HG03066 (cell line): ENCODE data around the gene KDM6A.
"Not testable (repeated sequence)": the region's sequence is repeated elsewhere in the genome, so short reads cannot be mapped to it uniquely, and the experiment has no call there.

Experiments used
- ATAC-seq: cut with Tn5 transposase; IDR thresholded peaks from one replicate; pipeline ENCODE4 v1.9.1; 2021; ENCODE audit warnings: low read depth; ENCODE audit not compliant: unreplicated experiment

Gene KDM6A

DNA sequence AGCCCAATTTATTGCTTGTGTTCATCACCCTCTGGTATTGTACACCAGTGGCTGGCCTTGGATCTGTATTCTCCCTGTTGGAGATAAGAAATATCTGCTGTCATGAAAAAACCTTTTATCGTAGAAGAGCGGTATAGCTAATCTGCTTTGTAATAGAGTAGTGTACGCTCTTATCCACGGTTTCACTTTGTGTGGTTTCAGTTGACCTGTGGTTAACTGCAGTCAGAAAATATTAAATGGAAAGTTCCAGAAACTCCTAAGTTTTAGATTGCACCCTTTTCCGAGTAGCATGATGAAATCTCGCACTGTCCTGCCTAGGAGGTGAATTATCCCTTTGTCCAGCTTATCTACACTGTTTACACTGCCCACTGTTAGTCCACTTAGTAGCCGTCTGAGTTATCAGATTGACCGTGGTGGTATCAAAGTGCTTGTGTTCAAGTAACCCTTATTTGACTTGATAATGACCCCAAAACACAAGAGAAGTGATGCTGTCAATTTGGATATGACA lies 42.4 kb downstream of the KDM6A start:
- ATAC-seq: no peak

DNA sequence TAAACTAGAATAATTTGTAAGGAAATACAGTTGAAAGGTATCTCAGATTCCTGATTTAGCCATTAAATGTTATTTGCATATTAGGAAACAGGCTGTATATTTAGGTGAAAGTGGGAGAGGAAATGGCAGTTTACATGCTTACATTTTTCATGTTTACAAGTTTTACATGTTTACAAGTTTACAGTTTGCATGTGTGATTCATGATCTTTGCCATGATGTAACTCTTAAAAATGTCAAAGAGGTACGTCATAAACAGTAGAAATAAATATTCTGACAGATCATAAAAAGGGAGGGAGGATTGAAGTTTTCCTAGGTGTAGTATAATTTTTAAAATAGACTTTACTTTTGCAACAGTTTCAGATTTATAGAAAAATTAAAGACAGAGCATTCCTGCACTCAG lies 45.7 kb downstream of the KDM6A start:
- ATAC-seq: no peak

DNA sequence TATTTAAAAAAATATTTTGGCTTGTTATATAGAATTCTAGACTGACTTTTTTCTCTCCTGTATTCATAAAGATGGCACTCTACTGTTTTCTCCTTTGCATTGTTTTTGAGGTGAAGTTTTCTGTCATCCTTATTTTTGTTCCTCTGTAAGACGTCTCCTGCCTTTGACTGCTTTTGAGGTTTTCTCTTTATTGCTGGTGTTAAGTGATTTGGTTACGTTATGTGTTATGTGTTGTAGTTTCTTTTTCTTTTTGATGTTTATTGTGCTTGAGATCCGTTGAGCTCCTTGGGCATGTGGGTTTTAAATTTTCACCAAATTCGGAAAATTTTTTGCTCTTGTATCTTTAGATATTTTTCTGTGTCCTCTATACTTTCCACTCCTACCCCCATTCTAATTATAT lies 50.0 kb downstream of the KDM6A start:
- ATAC-seq: no peak

DNA sequence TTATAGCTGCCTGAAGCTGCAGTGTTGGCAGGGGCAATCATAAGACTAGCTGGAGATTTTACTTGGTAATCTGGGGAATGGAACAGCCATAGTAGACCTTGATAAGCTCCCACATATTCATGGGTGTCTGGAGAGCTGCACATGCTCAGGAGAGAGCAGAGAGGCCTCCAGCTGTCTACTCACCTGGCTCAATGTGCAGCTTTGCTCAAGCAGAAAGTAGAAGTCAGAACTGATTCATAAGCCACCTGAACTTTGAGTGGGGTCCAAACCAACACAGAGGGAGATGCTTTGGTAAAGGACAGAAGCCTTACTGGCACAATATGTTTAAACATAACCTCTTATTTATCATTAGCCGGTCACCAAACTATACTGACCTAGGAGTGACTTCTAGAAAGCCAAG lies 54.4 kb downstream of the KDM6A start:
- no peak for ATAC-seq

DNA sequence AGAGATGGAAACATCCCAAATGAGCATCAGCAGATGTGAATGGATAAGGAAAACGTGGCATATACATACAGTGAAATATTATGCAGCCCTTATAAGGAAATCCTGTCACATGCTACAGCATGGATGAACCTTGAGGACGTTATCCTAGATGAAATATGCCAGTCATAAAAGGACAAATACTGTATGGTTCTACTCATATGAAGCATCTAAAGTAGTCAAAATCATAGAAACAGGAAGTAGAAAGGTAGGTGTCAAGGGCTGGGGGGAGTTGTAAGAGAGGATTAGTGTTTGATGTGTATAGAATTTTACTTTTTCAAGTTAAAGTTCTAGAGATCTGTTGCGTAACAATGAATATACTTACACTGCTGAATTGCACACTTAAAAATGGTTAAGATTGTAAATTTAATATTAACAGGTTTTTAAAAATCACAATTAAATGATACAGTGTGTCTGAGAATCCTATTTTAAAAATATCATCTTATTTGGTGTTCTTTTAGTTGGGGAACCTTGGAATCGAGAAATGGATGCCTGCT lies 58.5 kb downstream of the KDM6A start:
- no peak for ATAC-seq

DNA sequence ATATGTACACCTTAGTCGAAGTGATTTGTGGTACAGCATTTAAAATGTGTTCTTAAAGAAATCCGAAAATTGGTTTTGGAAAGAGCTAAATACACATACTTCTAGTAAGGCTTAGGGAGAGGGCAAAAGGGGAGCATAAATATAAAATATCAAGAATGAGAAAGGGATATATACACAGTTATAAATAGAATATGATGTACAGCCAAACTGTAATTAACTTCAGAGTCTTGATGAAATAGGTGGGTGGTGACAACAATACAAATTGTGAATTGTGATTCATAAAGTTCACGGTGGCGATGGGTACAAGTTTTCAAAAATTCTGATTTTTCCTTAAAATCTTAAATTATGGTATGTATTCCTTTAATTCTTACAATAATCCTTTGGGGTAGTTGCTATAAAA lies 62.2 kb downstream of the KDM6A start:
- no peak for ATAC-seq

DNA sequence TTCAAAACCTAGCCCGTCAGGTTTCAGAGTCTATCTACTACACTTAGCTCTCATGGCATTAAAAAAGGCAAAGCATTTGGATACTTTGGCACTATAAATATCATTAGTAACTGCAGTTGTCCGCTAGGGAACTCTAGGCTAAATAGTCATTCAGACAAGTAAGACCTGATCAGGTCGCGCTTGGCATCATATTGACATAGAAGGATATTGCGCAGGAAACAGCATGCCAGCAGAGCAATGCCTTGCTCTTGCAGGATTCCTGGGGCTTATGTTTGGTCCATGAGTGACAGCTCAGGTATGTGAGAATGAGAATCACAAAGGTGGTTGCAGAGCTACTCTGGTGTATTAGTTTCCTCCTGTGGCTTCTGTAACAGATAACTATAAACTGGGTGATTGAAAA lies 62.7 kb downstream of the KDM6A start:
- ATAC-seq: no peak

DNA sequence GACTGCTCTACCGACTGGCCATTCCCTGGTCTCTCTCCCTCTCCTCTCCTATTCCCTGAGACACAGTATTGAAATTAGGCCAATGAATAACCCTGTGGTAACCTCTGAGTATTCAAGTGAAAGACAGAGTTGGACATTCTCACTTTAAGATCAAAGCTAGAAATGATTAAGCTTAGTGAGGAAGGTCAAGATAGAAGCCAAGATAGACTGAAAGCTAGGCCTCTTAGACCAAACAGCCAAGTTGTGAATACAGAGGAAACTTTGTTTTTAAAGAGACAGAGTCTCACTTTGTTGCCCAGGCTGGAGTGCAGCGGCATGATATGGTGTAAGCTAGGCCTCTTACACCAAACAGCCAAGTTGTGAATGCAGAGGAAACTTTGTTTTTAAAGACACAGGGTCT lies 64.6 kb downstream of the KDM6A start:
- no peak for ATAC-seq

DNA sequence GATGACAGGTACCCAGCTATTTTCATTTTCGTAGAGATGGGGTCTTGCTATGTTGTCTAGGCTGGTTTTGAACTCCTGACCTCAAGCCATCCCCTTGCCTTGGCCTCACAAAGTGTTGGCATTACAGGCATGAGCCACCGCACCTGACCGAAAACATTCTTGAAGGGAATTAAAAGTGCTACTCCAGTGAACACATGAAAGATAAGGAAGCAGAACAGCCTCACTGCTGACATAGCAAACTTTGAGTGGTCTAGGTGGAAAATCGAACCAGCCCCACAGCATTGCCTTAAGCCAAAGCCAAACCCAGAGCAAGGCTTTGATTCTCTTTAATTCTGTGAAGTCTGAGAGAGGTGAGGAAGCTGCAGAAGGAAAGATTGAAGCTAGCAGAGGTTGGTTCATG lies 65.1 kb downstream of the KDM6A start:
- no peak for ATAC-seq

DNA sequence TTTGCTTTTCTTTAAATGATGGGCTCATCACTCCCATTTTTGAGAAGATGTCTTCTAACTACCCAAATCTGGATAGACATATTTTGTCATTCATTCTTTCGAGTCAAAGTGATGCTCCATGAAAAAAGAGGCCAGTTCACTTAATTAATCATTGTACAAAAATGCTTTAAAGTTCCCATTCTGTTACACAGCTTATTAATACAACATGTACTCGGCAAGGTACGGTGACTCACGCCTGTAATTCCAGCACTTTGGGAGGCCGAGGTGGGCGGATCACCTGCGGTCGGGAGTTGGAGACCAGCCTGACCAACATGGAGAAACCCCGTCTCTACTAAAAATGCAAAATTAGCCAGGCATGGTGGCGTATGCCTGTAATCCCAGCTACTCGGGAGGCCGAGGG lies 67.6 kb downstream of the KDM6A start:
- ATAC-seq: not testable (repeated sequence)

DNA sequence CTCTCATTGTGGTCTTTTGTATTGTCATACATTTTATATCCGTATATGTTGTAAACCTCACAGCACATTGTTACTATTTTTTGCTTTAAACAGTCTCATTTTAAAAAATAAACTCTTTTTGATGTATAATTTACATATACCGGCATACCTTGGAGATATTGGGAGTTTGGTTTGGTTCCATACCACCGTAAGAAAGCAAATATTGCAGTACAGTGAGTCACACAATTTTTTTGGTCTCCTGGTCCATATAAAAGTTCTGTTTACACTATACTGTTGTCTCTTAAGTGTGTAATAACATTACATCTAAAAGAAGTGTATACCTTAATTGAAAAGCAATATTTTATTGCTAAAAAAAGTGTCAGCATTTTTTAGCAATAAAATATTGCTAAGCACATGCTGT lies 70.0 kb downstream of the KDM6A start:
- no peak for ATAC-seq

DNA sequence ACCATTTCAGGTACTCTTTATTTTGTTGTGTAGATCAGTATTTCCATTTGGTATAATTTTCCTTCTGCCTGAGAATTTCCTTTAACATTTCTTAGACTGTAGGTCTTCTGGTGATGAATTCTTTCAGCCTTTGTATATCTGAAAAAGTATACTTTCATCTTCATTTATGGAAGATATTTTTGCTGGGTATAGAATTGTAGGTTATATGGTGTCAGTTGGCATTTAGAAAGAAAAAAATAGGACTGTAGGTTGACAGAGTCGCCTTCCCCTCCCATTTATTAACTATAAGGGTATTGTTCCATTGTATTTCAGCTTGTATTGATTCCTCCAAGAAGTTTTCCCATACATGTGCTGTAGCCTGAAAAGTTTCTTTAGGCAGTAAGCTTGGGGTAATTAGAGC lies 71.9 kb downstream of the KDM6A start:
- no peak for ATAC-seq

DNA sequence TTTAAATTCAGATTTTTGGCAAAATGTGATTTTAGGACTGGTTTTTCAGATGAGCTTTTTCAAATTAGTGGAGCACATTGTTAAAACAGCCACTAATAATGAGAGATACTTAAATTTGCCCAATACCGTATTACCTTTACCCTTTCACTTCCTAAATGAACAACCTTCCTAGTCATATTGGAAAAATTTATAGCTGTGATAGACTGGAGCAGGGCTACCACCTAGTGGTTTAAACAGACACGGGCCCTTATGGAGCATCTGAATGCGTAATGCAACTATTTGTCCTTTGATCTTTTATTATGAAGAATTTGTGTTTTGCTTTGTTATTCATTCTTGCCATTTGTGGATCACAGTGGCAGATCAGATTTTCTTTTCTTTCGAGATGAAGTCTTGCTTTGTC lies 72.7 kb downstream of the KDM6A start:
- no peak for ATAC-seq

DNA sequence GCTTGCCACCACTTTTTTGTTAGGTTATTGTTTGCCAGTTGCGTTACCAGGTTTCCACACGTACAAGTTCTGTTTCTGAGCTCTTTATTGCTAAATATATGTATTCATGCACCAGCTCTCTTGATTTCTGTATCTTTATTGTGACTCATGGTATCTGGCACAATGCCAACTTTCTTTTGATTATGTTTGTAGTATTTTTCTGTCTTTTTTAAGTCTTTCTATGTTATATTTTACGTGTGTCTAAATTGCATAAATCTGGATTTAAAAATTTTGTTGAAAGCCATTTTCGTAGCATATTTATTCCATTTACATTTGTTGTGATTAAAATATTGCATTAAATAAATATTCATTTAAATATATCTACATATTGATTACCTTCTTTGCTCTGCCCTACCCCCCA lies 73.8 kb downstream of the KDM6A start:
- ATAC-seq: no peak

DNA sequence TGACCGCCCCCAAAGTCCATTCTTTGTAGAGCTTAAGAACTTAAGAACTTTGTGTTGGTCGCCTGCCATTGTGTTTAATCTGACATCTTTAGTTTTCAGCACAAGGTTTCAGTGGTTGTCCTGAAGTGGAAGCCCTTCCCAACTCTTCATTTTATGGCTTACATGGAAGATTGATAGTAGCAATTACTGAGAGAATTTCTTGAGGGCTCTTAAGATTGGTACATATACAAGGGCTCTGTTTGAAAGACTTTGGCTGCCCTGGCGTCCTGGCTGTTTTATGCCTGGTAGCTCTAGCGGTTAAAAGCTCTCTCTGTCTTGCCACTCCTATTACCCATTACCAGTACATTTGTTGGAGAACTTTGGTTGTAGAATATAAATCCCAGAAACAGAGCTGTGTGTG lies 75.0 kb downstream of the KDM6A start:
- ATAC-seq: no peak

DNA sequence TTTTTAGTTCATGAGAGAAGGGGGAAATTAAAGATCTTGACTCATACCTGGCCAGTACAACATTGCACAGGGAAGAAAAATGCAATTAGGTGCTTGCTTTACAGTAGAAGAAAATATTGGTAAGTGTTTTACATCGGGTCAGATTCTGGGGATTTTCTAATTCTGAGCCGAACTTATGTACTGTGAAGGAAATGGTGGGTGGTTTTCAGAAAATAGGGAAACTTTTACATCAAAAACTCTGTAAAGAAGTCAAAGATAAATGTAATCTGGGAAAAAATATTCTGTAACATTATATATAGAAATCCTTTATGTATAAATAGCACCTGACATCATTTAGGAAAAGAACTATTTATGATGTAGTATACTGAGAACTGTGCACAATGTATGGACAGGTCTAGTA lies 75.4 kb downstream of the KDM6A start:
- no peak for ATAC-seq

DNA sequence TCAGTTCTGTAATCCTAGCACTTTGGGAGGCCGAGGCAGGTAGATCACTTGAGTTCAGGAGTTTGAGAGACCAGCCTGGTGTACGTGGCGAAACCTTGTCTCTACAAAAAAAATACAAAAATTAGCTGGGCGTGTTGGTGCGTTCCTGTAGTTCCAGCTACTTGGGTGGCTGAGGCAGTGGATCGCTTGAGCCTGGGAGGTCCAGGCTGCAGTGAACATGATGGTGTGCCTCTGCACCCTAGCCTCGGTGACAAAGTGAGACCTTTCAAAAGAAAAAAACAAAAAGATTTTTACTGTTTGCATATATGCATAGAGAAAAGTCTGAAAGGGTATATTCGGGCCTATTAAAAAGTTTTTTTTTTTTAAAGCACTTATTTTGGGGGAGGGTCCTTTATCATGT lies 76.1 kb downstream of the KDM6A start:
- ATAC-seq: no peak

DNA sequence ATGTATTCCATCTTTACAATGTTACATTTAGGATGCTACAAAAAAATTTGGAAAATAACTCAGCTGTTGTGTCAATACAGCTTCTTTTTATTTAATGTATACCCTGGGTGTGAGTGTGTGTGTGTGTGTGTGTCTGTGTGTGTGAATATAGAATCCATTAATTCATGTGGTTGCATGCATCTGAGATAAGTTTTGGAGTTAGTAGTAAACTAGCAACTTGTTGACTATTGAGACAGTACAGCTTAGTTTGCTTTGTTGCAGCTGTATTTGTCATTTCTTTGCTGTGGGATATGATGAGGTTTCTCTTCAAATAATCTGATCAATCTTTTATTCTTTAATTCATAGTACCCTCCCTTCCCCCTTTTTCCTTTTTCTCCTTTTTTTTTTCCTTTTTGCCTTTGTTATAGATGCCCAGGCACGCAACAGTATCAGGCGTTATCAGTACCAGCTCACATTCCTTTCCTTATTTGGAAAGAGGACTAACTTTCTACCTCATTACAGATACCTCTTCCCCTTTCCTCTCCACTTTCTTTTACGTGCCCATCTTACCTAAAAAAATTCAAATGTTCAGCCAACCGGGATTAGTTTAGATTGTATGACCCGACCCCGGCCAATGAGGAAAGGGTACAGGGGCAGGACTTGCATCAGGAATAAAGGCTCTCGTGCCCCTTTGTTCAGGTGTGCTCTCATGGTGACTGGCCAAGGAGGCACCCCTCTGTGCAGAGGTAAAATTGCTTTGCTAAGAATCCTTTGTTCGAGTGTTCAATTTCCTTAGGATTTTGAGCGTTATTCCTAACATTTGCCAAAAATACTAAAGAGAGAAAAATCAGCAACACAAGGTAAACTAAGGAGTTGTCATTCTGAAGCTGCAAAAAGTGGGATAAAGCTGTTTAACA lies 77.7 kb downstream of the KDM6A start:
- not testable (repeated sequence) for ATAC-seq

DNA sequence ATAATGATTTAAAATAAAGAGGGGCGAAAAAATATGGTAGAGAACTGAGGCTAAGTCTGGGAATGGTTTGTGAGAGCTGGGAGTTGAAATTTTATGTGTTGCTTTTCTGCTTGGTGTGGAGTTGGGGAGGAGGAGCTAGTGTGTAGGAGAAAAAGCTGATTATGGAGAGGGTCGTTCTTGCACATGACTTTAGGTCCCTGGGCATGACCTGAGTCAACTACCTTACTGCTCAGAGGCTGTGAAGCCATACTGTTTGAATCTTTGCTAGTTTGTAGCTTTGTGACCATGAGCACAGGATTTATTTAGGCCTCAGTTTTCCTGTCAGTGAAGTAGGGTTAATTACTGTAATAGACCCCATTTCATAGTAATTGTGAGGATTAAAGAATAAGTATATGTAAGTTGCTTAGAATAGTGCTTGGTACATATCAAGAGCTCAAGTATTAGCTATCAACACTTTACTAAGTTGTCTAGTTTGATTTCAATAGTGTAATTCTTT lies 78.6 kb downstream of the KDM6A start:
- ATAC-seq: no peak

DNA sequence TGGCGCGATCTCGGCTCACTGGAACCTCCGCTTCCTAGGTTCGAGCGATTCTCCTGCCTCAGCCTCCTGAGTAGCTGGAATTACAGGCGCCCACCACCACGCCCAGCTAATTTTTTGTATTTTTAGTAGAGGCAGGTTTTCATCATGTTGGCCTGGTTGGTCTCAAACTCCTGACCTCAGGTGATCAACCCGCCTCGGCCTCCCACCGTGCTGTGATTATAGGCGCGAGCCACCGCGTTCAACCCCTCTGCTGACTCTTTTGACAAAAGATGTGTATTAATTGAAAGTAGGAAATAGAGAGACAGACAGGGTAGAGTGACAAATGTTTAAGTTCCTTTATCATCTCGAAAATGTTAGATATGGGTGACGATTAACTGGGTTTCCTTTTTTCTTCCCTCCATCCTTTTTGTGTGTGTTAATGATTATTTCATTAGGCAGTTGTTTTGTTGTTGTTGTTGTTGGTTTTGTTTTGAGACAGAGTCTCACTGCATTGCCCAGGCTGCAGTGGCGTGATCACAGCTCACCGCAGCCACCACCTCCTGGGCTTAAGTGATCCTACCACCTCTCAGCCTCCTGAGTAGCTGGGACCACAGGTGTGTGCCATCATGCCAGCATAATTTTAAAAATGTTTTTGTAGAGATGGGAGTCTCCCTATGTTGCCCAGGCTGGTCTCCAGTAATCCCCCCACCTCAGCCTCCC lies 79.5 kb downstream of the KDM6A start:
- ATAC-seq: no peak

DNA sequence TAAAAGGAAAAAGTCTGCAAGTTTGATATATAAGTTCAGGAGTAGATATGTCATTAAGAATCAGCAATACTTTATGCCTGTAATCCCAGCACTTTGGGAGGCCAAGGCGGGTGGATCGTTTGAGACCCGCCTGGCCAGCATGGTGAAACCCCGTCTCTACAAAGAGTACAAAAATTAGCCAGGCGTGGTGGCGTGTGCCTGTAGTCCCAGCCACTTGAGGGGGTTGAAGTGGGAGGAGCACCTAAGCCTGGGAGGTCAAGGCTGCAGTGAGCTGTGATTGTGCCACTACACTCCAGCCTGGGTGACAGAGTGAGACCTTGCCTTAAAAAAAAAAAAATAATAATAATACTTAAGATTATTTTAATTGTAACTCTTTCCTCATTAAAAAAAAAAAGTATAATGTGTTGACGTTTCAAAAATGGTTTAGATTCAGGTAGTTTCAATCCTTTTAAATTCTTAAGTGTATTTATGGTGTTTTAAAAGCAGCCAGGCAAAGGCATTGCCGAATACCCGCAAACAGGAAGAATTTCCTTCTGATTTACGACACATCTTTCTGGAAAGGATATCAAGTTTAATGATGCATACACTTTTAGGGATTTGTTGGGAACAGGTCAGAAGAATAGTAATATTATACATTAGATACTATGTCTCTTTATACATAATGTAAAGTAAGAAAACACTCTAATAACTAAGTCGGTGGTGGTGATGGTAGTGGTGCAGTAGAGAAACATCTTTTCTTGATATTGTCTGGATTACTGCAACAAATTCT lies 80.9 kb downstream of the KDM6A start:
- ATAC-seq: no peak
